GOT3 (cell line): ENCODE data around the gene ASIC3.

Source experiments
- DNase-seq: peaks from one replicate; lab custom pipeline; 2025; ENCODE audit warnings: mixed read lengths; lab: John Stamatoyannopoulos, UW

Gene ASIC3

DNA sequence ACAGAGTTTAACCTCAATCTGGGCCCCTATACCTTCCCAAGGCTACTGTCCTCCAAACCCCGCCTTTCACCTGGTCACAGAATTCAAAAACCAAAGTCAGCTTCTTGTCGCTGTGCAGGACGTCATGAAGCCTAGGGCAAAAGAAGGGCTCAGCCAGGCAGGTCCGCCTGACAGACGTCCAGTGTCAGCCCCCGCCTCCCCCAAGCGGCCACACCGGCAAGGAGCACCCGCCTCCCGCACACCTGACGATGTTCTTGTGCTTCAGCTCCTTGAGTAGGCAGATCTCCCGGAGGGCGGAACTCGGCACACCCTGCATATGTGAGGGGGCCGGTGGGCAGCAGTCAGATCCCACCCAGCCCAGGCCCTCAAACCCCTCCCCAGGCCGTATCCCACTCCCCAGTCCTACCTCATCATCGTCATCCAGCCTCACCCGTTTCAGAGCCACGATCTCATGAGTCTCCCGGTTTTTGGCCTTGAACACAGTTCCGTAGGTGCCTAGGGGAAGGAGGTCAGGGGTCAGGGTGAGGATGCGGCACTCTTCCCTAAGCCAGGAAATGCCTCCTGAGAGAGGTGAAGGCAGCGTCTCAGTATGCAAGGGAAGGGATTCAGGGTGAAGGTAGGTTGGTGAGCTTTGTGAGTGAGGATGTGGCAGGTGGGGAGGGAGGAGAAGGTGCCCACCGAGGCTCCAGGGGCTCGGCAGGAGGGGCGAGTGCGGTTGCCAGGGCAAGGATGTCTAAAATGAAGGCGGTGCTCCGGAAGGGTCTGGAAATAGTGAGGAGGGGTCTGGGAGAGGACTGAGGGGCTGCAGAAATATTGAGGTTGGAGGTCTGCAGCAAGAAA, 8.6 kb downstream of the ASIC3 start:
- no peak for DNase-seq

DNA sequence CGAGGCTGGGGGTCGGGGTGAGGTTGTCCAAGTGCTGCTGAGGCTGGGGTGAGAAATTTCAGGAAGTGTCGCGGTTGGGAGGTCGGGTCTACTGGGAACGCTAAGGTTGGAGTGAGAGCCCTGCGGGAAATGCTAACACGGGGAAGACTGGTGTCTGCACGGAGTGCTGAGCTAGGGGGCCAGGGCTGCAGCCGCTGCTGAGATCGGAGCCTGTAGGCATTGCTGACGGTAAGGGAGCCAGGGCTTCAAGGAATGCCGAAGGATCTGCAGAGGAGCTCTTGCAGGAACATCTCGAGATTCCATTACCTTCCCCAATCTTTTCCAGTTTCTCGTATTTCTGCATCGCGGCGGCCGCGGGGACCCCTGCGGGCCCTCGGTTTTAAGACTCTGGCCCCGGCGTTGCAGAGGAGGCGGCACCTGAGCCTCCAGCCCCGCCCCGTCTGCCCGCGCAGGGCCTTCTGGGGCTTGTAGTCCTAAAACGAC, 9.2 kb downstream of the ASIC3 start, which contains the start of gene CDK5:
TSS of gene CDK5 (minus strand) at position 392 of the 483 bp plus-strand sequence. CDS start at position 343, 49 bp downstream.
- DNase-seq: no peak

DNA sequence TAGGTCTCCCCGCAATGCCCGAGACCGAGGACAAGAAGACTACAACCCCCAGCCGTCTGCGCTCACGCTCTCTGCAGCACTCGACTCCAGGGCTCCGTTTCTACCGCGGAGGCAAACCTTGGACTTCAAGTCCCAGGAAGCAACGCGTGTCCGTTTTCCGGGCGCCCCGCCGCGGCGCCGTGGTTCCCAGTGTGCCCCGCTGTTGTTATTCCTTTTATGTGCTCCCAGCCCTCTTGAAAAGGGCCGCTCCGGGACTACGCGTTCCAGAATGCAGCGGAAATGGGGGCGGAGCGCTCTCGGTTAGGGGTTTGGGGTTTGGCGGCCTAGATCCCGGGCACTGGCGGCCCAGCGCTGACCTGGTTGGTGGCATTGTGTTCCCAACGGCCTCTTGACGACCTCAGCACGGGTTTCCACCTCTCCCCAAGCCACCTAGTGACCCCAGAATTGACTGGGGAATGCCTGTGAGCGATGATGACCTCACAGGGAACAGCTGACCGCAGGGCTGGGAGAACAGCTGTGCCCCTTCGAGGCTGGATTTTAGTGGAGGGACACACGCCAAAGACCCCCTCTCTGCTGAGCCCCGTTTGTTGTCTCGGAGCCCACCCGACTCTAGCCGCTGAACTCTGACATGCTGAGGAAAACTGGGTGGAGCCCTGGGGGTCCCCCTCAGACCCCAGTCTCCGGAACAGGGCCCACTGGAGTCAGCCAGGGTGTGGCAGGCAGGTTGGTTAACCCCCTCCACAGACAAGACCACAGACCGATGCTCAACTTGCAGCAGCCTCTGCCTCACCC, 9.9 kb downstream of the ASIC3 start:
- DNase-seq: peak; percentile 92

DNA sequence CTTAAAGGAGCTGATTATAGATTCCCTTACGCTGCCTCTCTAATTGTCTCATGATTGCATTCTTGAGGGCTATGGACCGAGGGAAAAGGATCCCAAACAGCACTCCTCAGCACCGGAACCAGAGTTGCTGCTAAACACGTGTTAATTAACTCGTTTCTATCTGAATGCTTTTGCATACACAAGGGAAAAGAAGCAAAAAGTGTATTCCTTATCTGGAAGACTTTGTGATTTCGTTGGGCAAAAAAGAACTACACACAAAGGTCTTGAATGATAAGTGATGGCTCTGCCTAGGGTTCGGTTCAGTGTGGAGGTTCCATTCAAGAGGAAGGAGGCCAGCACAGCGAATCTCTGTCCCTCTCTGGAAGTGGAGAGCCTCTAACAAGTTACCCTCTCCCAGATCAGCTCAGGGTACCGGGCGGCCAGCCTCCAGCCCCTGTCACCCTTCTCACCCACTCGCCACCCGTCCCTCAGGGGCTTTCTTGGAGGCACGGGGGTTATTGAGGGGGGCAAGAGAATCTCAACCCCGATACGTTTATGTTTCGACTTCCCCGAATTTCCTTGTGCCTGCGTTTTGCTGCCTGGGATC, 10.5 kb downstream of the ASIC3 start:
- no peak for DNase-seq

DNA sequence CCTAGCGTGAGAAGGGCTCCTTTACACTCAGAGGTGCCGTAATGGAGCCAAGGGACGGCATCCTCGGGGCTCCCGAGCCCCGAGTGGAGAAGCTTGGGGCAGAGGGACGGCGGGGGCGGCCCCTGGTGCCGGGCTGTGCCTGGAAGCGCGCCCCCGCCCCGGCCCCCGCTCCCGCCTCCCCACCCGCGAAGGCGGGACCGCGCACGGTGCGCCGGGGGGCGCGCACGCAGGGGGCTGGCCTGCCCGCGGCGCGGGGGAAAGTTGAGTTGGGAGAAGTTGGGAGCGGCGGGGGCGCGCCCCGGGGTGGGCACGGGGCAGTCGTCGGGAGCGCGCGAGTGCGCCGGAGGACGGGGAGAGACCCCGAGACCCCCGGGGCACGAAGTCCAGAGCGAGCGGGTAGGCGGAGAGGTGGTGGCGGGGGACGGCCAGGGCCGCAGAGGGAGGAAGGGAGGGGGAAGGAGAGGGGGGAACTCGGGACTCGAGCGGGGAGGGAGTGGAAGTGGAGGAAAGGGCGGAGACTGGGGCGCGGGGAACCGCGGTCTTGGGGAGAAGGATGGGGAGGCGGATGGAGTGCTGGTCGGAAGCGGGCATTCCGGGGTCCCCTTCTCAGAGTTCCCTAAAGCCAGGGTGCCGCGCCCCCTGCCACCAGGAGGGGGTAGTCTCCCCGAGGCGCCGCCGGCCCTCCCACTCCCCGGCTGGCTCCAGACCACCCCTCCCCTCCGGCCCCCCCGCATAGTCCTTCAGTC, 11.2 kb downstream of the ASIC3 start, which contains the start of gene SLC4A2:
TSS of gene SLC4A2 (plus strand) at position 223 of the 746 bp plus-strand sequence. CDS start 2,399 bp downstream, outside the sequence.
- peak; percentile 43 for DNase-seq

DNA sequence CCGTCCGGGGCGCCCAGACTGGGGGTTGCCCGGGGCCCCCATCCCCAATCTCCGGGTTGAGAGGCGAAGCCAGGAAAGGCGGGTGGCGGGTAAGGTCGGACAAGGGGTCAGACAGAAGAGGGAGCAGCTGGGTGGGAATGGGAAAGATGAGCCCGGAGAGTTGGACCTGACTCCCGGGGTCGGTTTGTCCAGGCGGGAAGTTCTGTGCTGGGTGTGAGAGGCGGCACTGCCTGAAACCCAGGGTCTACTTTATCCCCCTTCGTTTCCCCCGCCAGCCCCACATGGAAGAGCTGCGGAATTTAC, 11.7 kb downstream of the ASIC3 start:
- DNase-seq: no peak

DNA sequence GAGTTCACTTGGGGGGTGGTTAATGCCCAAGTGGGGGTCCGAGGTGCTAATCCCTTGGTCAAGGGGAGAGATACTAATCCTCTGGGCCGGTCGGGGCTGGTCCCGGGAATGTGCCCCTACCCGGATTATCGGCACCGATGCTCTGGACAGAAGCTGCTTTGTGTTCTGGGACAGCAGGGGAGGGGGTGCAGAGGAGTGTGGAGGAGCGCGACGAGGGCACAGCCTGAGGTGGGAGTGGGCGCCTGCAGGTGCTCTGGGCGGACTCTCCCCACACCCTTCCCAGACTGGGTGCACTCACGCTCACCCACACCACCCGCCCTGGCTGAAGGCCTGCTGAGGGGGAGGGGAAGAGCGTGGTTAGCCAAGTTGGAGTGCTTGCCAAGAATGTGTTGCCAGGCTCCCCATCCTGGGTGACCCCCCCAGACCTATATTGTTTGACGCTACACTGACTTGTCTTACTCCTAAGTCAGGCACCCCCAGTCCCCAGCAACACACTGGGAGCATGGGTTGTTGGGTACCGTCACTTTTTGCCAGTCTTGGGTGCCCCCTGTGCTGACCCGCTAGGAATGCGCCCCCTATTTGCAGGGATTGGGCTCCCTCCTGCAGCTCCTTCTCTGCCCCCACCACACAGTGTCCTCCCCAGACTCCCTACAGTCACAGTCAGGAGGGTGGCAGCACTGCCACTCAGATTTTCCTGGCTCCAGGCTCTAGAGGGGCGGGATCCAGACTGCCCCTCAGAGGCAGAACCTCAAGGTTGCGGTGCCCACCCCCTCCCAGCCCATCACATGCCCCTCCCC, 12.3 kb downstream of the ASIC3 start:
- no peak for DNase-seq

DNA sequence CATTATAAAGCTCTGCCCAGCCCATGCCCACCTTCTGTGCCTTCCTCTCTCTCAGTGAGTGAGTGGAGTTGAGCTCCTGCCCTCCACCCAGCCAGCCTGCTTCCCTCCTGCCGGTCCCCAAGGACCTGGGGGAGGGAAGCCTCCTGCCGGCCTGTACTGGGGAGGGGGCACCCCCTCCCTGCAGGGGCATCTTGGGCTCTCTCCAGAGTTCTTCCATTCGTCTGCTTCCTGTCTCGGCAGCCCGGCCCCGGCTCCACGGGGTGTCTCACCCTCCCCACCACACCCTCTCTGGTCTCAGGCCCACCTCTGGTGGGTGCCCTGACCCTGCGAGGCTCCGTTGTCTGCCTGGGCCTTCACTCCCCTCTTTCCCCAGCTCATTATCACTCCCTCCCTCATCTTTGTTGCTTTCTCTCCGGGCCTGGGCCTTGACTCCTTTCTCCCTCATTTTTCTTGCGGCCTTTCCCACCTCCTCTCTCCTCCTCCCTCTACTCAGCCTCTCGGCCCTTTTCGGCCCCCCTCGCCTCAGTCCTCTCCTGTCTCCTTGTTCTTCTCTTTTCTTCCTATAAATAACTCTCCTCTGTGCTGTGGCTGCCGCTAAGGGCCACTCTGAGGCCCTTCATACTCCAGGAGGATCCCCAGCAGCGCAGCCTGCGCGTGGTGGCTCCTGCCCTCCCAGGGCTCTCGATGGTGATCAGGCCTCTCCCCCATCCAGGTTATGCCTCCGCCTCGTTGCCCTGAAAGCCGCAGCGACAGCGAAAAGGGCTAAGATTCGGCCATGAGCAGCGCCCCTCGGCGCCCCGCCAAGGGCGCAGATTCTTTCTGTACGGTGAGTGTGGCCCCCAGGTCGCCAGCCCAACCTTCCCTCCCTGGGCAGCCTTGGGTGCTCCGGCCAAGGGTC, 13.1 kb downstream of the ASIC3 start:
- no peak for DNase-seq

DNA sequence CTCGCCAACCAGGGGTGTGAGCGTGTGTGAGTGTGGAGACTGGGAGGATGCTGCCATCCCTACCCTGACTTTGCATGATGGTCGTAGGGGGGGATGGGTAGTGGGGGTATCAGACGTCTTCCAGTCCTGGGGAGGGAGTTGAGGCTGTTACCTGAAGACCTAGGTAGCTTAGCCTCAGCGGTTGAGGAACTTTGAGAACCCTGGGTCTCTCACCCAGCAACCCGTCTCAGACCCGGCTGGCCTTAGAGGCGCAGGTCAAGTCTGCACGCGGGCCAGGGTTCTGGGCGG, 13.7 kb downstream of the ASIC3 start:
- no peak for DNase-seq

DNA sequence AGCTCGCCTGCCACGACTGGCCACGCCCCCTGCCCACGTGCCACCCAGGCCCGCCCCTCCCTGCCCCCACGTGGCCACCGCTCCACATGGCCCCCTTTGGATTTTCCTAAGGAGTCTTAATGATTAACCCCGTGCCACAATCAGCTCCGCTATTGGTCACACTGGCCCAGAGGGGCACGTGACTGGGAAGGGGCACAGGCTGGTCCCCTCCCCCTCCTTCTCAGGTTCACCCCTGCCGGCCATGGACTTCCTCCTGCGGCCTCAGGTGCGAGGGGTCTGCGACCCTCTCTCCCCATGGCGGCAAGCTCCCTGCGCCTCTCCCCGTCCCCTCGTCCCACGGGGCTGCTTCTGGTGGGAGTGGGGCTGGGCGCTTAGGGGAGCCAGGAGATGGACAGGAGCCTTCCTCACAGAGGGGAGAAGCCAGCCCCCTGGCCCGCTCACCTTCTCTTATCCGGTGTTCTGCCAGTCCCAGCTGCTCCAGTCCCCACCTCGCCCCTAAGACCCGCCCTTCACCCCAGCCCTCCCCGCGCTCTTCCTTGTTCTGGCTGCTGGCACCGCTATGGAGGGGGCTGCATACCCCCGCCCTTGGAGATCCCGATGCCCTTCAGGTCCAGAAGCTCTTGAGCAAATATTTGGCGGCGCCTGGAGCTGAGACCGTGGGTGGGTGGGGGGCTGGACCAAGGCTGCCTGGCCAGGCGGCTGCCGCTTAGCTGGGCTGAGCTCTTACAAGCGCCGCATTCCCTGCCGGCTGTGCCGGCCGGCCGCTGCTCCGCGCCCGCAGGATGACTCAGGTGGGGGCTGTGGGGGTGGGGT, 14.3 kb downstream of the ASIC3 start:
- DNase-seq: no peak

DNA sequence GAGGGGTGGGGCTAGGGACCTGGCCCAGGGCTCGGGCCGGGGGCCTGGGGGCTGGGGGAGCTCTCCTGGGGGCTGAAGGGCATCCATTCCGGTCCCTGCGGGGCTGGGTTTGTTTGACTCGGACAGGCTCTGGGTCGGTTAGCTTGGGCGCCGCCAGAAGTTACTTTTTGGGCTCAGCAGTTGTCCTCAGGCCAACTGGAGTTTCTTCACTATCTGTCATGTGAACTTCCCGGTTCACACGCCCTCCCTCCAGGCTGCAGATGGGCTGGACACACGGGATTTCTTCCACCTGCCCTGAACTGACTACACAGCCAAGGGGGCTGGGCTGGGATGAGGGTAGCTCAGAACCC, 14.9 kb downstream of the ASIC3 start:
- DNase-seq: no peak

DNA sequence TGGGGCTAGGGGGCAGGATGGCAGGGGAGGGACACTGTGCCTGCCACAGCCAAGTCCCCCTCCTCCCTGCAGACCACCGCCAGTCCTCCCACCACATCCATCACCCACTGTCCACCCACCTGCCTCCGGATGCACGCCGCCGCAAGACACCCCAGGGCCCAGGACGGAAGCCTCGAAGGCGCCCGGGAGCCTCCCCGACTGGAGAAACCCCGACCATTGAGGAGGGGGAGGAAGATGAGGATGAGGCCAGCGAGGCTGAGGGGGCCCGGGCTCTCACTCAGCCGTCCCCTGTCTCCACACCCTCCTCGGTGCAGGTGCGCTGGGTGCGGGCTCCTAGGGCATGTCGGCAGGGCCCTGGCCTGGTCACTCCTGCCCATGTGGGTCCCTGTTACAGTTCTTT, 16.1 kb downstream of the ASIC3 start:
- DNase-seq: no peak

DNA sequence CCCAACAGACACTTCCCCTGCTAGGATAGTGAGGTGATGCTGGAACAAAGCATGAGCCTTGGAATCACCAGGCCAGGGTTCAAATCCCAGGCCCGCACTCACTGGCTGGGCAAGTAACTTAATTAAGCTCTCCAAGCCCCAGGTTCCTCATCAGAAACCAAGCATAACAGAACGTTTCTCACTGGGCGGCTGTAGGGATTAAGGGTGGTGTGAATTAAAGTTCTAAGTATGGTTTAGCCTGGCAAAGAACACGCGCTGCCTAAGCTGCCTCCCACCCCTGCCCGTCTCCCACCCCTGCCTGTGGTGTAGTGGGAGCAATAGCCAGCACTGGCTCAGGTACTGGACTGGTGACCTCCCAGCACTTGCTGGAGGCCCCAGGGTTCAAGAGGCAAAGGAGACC, 16.7 kb downstream of the ASIC3 start:
- DNase-seq: no peak

DNA sequence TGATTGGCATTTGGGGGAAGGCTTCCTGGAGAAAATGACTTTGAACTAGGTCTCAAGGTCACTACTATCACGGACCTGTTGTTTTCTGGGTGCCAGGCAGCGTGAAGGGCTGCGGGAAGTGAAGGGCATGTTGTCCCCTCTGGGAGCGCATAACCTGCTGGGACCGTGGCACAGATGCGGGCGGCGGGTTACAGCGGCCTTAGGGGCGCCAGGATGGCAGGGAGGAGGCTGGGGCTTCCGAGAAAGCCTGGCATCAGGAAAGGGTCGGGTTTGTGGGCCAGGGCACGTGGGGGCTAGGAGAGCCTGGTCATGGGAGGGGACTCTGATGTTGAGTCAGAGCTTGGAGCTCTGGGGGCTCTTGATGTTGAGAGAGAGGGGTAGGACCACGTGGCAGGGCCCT, 17.2 kb downstream of the ASIC3 start:
- DNase-seq: no peak

DNA sequence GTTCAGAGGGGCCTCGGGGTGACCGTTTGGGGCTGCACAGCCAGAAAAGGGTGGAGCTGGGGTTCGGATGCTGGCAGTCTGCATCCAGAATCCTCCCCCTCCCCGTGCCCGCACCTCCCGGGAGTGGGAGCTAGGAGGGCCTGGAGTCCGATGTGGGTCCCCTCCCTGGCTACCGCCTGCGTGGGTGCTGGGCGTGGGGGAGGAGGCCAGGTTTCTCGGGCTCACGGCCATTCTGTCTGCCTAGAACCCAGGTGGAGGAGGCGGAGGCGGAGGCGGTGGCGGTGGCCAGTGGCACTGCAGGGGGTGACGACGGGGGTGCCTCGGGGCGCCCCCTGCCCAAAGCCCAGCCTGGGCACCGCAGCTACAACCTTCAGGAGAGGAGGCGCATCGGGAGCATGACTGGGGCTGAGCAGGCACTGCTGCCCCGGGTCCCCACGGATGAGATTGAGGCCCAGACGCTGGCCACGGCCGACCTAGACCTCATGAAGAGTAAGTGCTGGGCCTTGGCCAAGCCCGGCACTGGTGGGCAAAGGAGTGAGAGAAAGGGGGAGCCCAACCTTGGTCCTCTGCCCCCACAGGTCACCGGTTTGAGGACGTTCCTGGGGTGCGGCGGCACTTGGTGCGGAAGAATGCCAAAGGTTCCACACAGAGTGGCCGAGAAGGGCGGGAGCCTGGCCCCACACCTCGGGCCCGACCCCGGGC, 18.1 kb downstream of the ASIC3 start:
- DNase-seq: no peak

DNA sequence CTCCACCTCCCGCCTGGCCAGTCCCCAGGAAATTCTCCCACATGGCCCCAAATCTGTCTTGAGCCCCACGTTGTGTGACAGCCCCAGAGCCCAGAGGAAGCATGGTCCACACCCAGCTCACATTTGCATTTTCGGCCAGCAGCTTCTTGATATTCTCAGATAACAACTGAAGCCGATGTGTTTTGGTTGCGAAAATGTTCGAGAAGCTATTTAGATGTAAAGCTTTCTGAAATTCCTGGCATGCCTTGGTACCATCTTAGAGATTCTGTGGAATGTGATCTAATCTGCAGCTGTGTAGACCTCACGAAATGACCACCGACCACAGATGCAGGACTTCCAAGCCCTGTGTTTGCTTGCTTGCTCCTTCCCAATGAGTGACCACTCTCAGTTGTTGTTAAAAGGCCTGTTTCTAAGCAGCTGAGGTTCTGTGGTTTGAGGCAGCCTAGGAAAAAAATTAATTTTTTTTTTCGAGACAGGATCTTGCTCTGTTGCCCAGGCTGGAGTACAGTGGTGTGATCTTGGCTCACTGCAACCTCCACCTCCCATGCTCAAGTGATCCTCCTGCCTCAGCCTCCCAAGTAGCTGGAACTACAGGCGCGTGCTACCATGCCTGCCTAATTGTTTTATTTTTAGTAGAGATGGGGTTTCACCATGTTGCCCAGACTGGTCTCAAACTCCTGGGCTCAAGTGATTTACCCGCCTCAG, 19.9 kb downstream of the ASIC3 start:
- DNase-seq: no peak

DNA sequence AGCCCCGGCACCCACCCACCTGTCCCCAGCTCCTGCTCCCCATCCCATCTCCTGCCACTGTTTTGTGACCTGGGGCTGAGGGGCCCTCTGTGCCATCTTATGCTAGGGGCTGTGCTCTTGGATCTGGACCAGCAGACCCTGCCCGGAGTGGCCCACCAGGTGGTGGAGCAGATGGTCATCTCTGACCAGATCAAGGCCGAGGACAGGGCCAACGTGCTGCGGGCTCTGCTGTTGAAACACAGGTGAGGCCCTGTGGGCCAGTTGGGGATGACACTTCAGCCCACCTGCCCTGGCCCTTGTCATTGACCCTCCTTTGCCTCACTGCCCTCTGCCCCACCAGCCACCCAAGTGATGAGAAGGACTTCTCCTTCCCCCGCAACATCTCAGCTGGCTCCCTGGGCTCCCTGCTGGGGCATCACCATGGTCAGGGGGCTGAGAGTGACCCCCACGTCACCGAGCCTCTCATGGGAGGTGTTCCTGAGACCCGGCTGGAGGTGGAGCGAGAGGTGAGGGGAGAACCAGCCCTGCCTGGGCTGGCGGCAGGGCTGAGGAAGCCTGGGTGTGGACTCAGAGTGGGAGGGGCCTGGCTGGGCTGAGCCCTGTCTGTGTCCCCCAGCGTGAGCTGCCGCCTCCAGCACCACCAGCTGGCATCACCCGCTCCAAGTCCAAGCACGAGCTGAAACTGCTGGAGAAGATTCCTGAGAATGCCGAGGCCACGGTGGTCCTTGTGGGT, 21.7 kb downstream of the ASIC3 start:
- no peak for DNase-seq

DNA sequence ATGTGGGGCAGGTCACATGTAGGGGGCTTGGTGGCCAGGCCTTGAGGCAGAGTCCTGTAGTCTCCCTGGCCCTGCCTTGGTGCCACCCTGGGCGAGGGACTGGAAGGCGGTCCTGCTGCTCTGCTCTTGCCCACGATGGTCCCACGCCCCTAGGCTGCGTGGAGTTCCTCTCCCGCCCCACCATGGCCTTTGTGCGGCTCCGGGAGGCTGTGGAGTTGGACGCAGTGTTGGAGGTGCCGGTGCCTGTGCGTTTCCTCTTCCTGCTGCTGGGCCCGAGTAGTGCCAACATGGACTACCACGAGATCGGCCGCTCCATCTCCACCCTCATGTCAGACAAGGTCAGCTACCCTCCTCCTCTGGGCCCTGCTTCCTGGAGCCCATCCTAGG, 22.2 kb downstream of the ASIC3 start:
- no peak for DNase-seq
